Endothelial cell of umbilical vein (primary cell): ENCODE data around the gene KLK14. TPM values are rescaled to one million over a fixed set of nuclear protein-coding genes. Genes with fewer than 3 reads are reported as not detected.

Experiments used
- BruUV-seq: library from RNA; stranded (reverse); fragments of 400-500 nt; replicated peaks from 2 replicates; lab custom pipeline; 2021; lab: Mats Ljungman, UMichigan
- CTCF ChIA-PET: fragments of 300-600, 350-600 bp; sonication (Branson Sonifier 250); formaldehyde crosslinking; loops from one replicate; lab custom pipeline; 2021; ENCODE audit warnings: antibody characterized with exemption, inconsistent platforms; lab: Charles Lee
- POLR2A ChIA-PET: fragments of 300-600, 350-600 bp; sonication (Branson Sonifier 250); formaldehyde crosslinking; loops from one replicate; lab custom pipeline; 2021; ENCODE audit warnings: antibody characterized with exemption, inconsistent platforms; lab: Charles Lee
- DNase-seq: peaks from one replicate; pipeline ENCODE4 v3.0.0-alpha.2; 2011; ENCODE audit warnings: low read depth, low spot score
- FAIRE-seq: peaks from 2 replicates; lab custom pipeline; 2011; peaks lifted over from hg19 to GRCh38; lab: Jason Lieb, UNC
- H2AFZ ChIP-seq: 2 replicates; pipeline ENCODE4 v1.6.0; 2012; ENCODE audit warnings: low read depth, low read length, control low read depth, inconsistent platforms
- H3K27ac ChIP-seq: 2 replicates; pipeline ENCODE4 v1.5.1; 2011; ENCODE audit warnings: low read depth, mild to moderate bottlenecking, control low read depth, low read length, moderate library complexity; ENCODE audit not compliant: insufficient read depth
- H3K27me3 ChIP-seq, 2 experiments: 2 replicates each; pipeline versions ENCODE4 v1.6.0 to v1.6.1; 2011; ENCODE audit warnings: low read length in 2 of 2, mixed read lengths in 1 of 2; ENCODE audit not compliant: control insufficient read depth in 2 of 2, insufficient read depth in 2 of 2
- H3K36me3 ChIP-seq, 2 experiments: 2 replicates in 1 of 2; 3 replicates in 1 of 2; pipeline ENCODE4 v1.5.1; 2011; ENCODE audit warnings: low read length in 2 of 2, mild to moderate bottlenecking in 1 of 2, moderate library complexity in 1 of 2; ENCODE audit not compliant: control insufficient read depth in 2 of 2, insufficient read depth in 2 of 2; ENCODE audit errors: extremely low read depth in 1 of 2
- H3K4me1 ChIP-seq: 3 replicates; pipeline ENCODE4 v1.5.1; 2011; ENCODE audit warnings: mild to moderate bottlenecking, low read length; ENCODE audit not compliant: control insufficient read depth, insufficient read depth; ENCODE audit errors: extremely low read depth
- H3K4me2 ChIP-seq: 2 replicates; pipeline ENCODE4 v1.6.1; 2011; ENCODE audit warnings: low read length, control low read depth, mixed read lengths; ENCODE audit not compliant: insufficient read depth
- H3K4me3 ChIP-seq, 3 experiments: fragments of 200-600 bp in 1 of 3; sonication (generic), shearing (Covaris generic) in 1 of 3; replicated peaks in 1 of 3; 2 replicates each; pipeline ENCODE4 v1.5.1; 2011 to 2016; ENCODE audit warnings: control low read depth in 3 of 3, low read length in 3 of 3, mild to moderate bottlenecking in 2 of 3, inconsistent platforms in 1 of 3, low read depth in 1 of 3, moderate library complexity in 1 of 3; ENCODE audit not compliant: insufficient read depth in 1 of 3
- H3K79me2 ChIP-seq: 2 replicates; pipeline ENCODE4 v1.6.0; 2012; ENCODE audit warnings: low read length, inconsistent platforms; ENCODE audit not compliant: control insufficient read depth, insufficient read depth
- H3K9ac ChIP-seq: replicated peaks from 2 replicates; pipeline ENCODE3; 2011; ENCODE audit warnings: low read length, control low read depth; ENCODE audit not compliant: insufficient read depth; ENCODE audit errors: extremely low read depth
- H3K9me1 ChIP-seq: replicated peaks from 3 replicates; pipeline ENCODE4 v1.6.0; 2011; ENCODE audit warnings: mild to moderate bottlenecking, low read length; ENCODE audit not compliant: control insufficient read depth, insufficient read depth; ENCODE audit errors: extremely low read depth
- H3K9me3 ChIP-seq: replicated peaks from 2 replicates; pipeline ENCODE4 v1.5.1; 2012; ENCODE audit warnings: low read length, inconsistent platforms; ENCODE audit not compliant: control insufficient read depth, insufficient read depth
- H4K20me1 ChIP-seq: replicated peaks from 2 replicates; pipeline ENCODE3; 2011; ENCODE audit warnings: mild to moderate bottlenecking, low read length; ENCODE audit not compliant: control insufficient read depth, insufficient read depth; ENCODE audit errors: extremely low read depth
- CTCF ChIP-seq, 2 donors: IDR thresholded peaks; 1 replicate in 1 of 2; 2 replicates in 1 of 2; pipeline ENCODE4 v1.5.1; 2011; ENCODE audit warnings: low read length in 2 of 2, mild to moderate bottlenecking in 2 of 2, moderate library complexity in 2 of 2, control low read depth in 1 of 2, inconsistent platforms in 1 of 2, low read depth in 1 of 2; ENCODE audit not compliant: insufficient read depth in 1 of 2; ENCODE audit errors: extremely low read depth in 1 of 2
- EZH2 ChIP-seq: IDR thresholded peaks from 2 replicates; pipeline ENCODE4 v1.6.1; 2012; ENCODE audit warnings: borderline replicate concordance, low read depth, mild to moderate bottlenecking, moderate library complexity, low read length, inconsistent platforms; ENCODE audit not compliant: severe bottlenecking
- FOS ChIP-seq: IDR thresholded peaks from 2 replicates; pipeline ENCODE4 v1.6.1; 2011; ENCODE audit warnings: mild to moderate bottlenecking, low read length, moderate library complexity, borderline replicate concordance; ENCODE audit not compliant: insufficient read depth
- GATA2 ChIP-seq: IDR thresholded peaks from 2 replicates; pipeline ENCODE4 v1.7.0; 2011; ENCODE audit warnings: low read depth, mild to moderate bottlenecking, moderate library complexity, mixed read lengths, low read length; ENCODE audit not compliant: insufficient read length, insufficient read depth
- JUN ChIP-seq: IDR thresholded peaks from 2 replicates; pipeline ENCODE4 v1.6.1; 2011; ENCODE audit warnings: borderline replicate concordance, low read depth; ENCODE audit not compliant: insufficient read length, insufficient read depth
- MYC ChIP-seq: IDR thresholded peaks from one replicate; pipeline ENCODE4 v1.6.1; 2011; ENCODE audit warnings: mild to moderate bottlenecking, low read depth, low read length
- POLR2AphosphoS5 ChIP-seq: IDR thresholded peaks from 2 replicates; pipeline ENCODE4 v1.6.1; 2012; ENCODE audit warnings: low read depth, mild to moderate bottlenecking, control low read depth, low read length, moderate library complexity; ENCODE audit not compliant: insufficient read depth
- dilution Hi-C: fragments of 300-500 bp; cut with MboI; formaldehyde crosslinking; loops from one replicate; pipeline ENCODE4 v1.15.0; 2019; ENCODE audit warnings: low sequenced_read_pairs; ENCODE audit not compliant: extremely low pct_ligation_motif_present
- intact Hi-C: fragments of 100-400 bp; cut with micrococcal nuclease; formaldehyde crosslinking; loops from one replicate; pipeline ENCODE4 v1.10.0; 2022
- polyA plus RNA-seq, 4 experiments: library from polyadenylated mRNA; depleted of rRNA in 3 of 4; stranded (reverse) in 3 of 4; unstranded in 1 of 4; fragments of >200 nt; gene quantifications; 2 replicates each; pipeline versions ENCODE4 v1.2.1 to v1.2.3, GENCODE V29; 2011 to 2012; ENCODE audit warnings: missing spikeins in 1 of 4
- total RNA-seq: library from RNA; stranded (reverse); gene quantifications from 2 replicates; pipeline ENCODE4 v1.2.3, GENCODE V29; 2021
- TF ChIP-seq, protein P1 (sequence below): IDR thresholded peaks from 2 replicates; pipeline ENCODE4 v1.6.1; 2011; ENCODE audit not compliant: insufficient read depth, insufficient read length

The KLK14 gene
- total and polyA plus RNA-seq, 2 donors (not counting 3 experiments of a cell fraction or from before 2014, with no cell fraction given): 0.12 TPM; not detected in 1

GRCh38 chr19:51128227-51128626 lies 45.5 kb upstream of the KLK14 start:
- Histone ChIP-seq H4K20me1 (no peaks in the 10 kb centered on the region), H3K36me3 (no peaks in the 10 kb centered on the region), H3K27ac (no peak overlapping the region), H3K9me3 (no peaks in the 10 kb centered on the region), H3K4me1 (peaks cover 8% of the 10 kb centered on the region), H3K4me3 (no peak overlapping the region), H3K27me3 (no peaks in the 10 kb centered on the region), H2AFZ (no peak overlapping the region), H3K9ac (no peak overlapping the region), H3K9me1 (no peaks in the 10 kb centered on the region), H3K79me2 (no peaks in the 10 kb centered on the region), H3K4me2 (no peak overlapping the region)
- CTCF ChIA-PET: interaction anchor here (1.9 kb wide), 1 partner anchor 107 kb away, joined by 5 read pairs; no protein-coding TSS in a partner anchor
- BruUV-seq: no TSS peak
- no peak for DNase-seq
- POLR2A ChIA-PET: no interaction called here
- FAIRE-seq: no peak
- intact Hi-C loops (no loop called here), dilution Hi-C loops (no loop called here)
- TF ChIP-seq FOS (no peak), GATA2 (no peak), MYC (no peak), POLR2AphosphoS5 (no peak), CTCF (IDR thresholded peaks at IDR 0.05; ENCODE audit: extremely low read depth in 1 of 2, insufficient read depth in 1 of 2, low read depth in 1 of 2, low read length in 2 of 2) (no peak), JUN (no peak), EZH2 (no peak)
- TF ChIP-seq, protein P1, sequence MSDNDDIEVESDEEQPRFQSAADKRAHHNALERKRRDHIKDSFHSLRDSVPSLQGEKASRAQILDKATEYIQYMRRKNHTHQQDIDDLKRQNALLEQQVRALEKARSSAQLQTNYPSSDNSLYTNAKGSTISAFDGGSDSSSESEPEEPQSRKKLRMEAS: no peak
